GM12878 (cell line): ENCODE data around the gene DISC1. TPM values are rescaled to one million over a fixed set of nuclear protein-coding genes. Genes with fewer than 3 reads are reported as not detected.

Source experiments
- ATAC-seq: fragments of 200-7000 bp; cut with Tn5 transposase; 3 replicates; pipeline ENCODE4 v1.9.1; 2020; ENCODE audit warnings: mild to moderate bottlenecking, moderate library complexity
- BruUV-seq: library from RNA; stranded (reverse); fragments of 400-500 nt; replicated peaks from 2 replicates; lab custom pipeline; 2021; lab: Mats Ljungman, UMichigan
- CTCF ChIA-PET: fragments of 300-600 bp; sonication (Branson Sonifier 250); formaldehyde crosslinking; extraction: SDS; loops from one replicate; lab custom pipeline; 2021; ENCODE audit warnings: inconsistent platforms; lab: Yijun Ruan, JAX
- POLR2A ChIA-PET: fragments of 350-600 bp; formaldehyde crosslinking; extraction: SDS; loops from one replicate; lab custom pipeline; 2021; ENCODE audit warnings: inconsistent platforms; lab: Charles Lee
- RAD21 ChIA-PET: fragments of 300-600 bp; sonication (Branson Sonifier 250); formaldehyde crosslinking; loops from one replicate; lab custom pipeline; 2023; ENCODE audit warnings: antibody characterized with exemption; ENCODE audit not compliant: unreplicated experiment; lab: Charles Lee
- SMC1A ChIA-PET: fragments of 300-600 bp; sonication (Branson Sonifier 250); formaldehyde crosslinking; loops from one replicate; lab custom pipeline; 2023; ENCODE audit not compliant: unreplicated experiment, uncharacterized antibody; lab: Charles Lee
- DNase-seq: peaks from one replicate; pipeline ENCODE4 v3.0.0-alpha.2; 2011; ENCODE audit warnings: low read depth, low spot score
- FAIRE-seq: peaks from 3 replicates; lab custom pipeline; 2011; peaks lifted over from hg19 to GRCh38; lab: Jason Lieb, UNC
- H2AFZ ChIP-seq: 2 replicates; pipeline ENCODE4 v1.6.0; 2011; ENCODE audit warnings: low read depth, low read length, control low read depth; ENCODE audit not compliant: control insufficient read depth
- H3K27ac ChIP-seq: 2 replicates; pipeline ENCODE4 v1.5.1; 2011; ENCODE audit warnings: control low read depth; ENCODE audit not compliant: control insufficient read depth, insufficient read depth
- H3K27me3 ChIP-seq, 2 experiments: replicated peaks in 1 of 2; 2 replicates each; pipeline versions ENCODE4 v1.6.0 to v1.6.1; 2011; ENCODE audit warnings: low read length in 1 of 2; ENCODE audit not compliant: control insufficient read depth in 2 of 2, insufficient read depth in 2 of 2
- H3K36me3 ChIP-seq, 2 experiments: 2 replicates each; pipeline ENCODE4 v1.5.1; 2011; ENCODE audit warnings: low read length in 1 of 2; ENCODE audit not compliant: control insufficient read depth in 2 of 2, insufficient read depth in 2 of 2
- H3K4me1 ChIP-seq: 2 replicates; pipeline ENCODE4 v1.6.1; 2011; ENCODE audit warnings: mild to moderate bottlenecking, low read length, moderate library complexity, mixed read lengths; ENCODE audit not compliant: control insufficient read depth, insufficient read depth
- H3K4me2 ChIP-seq: 2 replicates; pipeline ENCODE4 v1.6.0; 2011; ENCODE audit warnings: control low read depth; ENCODE audit not compliant: control insufficient read depth, insufficient read depth
- H3K4me3 ChIP-seq: fragments of 200-600 bp; sonication (generic); 2 replicates; pipeline ENCODE4 v1.5.1; 2016
- H3K79me2 ChIP-seq: 2 replicates; pipeline ENCODE4 v1.6.0; 2011; ENCODE audit warnings: low read length; ENCODE audit not compliant: control insufficient read depth, insufficient read depth
- H3K9ac ChIP-seq: 2 replicates; pipeline ENCODE4 v1.8.0; 2011; ENCODE audit warnings: low read length, control low read depth, mixed read lengths; ENCODE audit not compliant: control insufficient read depth, insufficient read depth
- H3K9me3 ChIP-seq: replicated peaks from 3 replicates; pipeline ENCODE4 v1.5.1; 2011; ENCODE audit warnings: mild to moderate bottlenecking, low read length; ENCODE audit not compliant: control insufficient read depth, insufficient read depth
- H4K20me1 ChIP-seq: 2 replicates; pipeline ENCODE4 v1.6.0; 2011; ENCODE audit not compliant: control insufficient read depth, insufficient read depth
- BACH1 ChIP-seq: fragments of 450-650 bp; IDR thresholded peaks from 2 replicates; pipeline ENCODE4 v1.6.1; 2017; ENCODE audit warnings: mild to moderate bottlenecking, borderline replicate concordance
- BCL11A ChIP-seq: IDR thresholded peaks from 2 replicates; pipeline ENCODE4 v1.6.1; 2011; ENCODE audit warnings: low read depth, low read length
- CHD2 ChIP-seq: IDR thresholded peaks from 2 replicates; pipeline ENCODE4 v1.6.1; 2011; ENCODE audit warnings: low read depth, low read length, improper control_type of control experiment, borderline replicate concordance
- CREM ChIP-seq: IDR thresholded peaks from 2 replicates; pipeline ENCODE4 v1.6.1; 2014; ENCODE audit warnings: antibody characterized with exemption, low read depth
- FOXM1 ChIP-seq: IDR thresholded peaks from 2 replicates; pipeline ENCODE4 v1.6.1; 2012; ENCODE audit warnings: low read depth, mild to moderate bottlenecking, inconsistent platforms, low read length, moderate library complexity
- IKZF2 ChIP-seq, 2 experiments: fragments of 450-650 bp; IDR thresholded peaks; 2 replicates each; pipeline ENCODE4 v1.6.1; 2017; ENCODE audit warnings: mild to moderate bottlenecking in 2 of 2, moderate library complexity in 2 of 2
- KLF5 ChIP-seq: fragments of 450-650 bp; IDR thresholded peaks from 2 replicates; pipeline ENCODE4 v1.6.1; 2014; ENCODE audit warnings: mild to moderate bottlenecking; ENCODE audit not compliant: partially characterized antibody
- LARP7 ChIP-seq: fragments of 450-650 bp; IDR thresholded peaks from 2 replicates; pipeline ENCODE4 v1.6.1; 2017; ENCODE audit warnings: mild to moderate bottlenecking
- MTA2 ChIP-seq: fragments of 450-650 bp; IDR thresholded peaks from 2 replicates; pipeline ENCODE4 v1.6.1; 2016; ENCODE audit warnings: low read depth, mild to moderate bottlenecking, moderate library complexity
- RAD51 ChIP-seq: fragments of 450-650 bp; IDR thresholded peaks from 2 replicates; pipeline ENCODE4 v1.6.1; 2016; ENCODE audit warnings: moderate library complexity, mild to moderate bottlenecking, inconsistent platforms
- RCOR1 ChIP-seq: conservative IDR thresholded peaks from 2 replicates; pipeline ENCODE4 v1.6.1; 2012; ENCODE audit warnings: low read depth, low read length, improper control_type of control experiment
- RELA ChIP-seq: fragments of 450-650 bp; IDR thresholded peaks from 2 replicates; pipeline ENCODE4 v1.8.0; 2014; ENCODE audit warnings: borderline replicate concordance; ENCODE audit not compliant: partially characterized antibody
- SRF ChIP-seq, 2 experiments: IDR thresholded peaks; 2 replicates each; pipeline ENCODE4 v1.6.1; 2011; ENCODE audit warnings: low read depth in 2 of 2, low read length in 2 of 2, mild to moderate bottlenecking in 1 of 2, moderate library complexity in 1 of 2
- STAT3 ChIP-seq: IDR thresholded peaks from 2 replicates; pipeline ENCODE4 v1.6.1; 2011; ENCODE audit warnings: low read depth, low read length, improper control_type of control experiment
- TAF1 ChIP-seq: IDR thresholded peaks from 2 replicates; pipeline ENCODE4 v1.6.1; 2011; ENCODE audit warnings: mild to moderate bottlenecking, low read depth, low read length, borderline replicate concordance
- TARDBP ChIP-seq: IDR thresholded peaks from 2 replicates; pipeline ENCODE4 v1.6.1; 2016; ENCODE audit warnings: borderline replicate concordance
- ZNF622 ChIP-seq: fragments of 450-650 bp; IDR thresholded peaks from 2 replicates; pipeline ENCODE4 v1.6.1; 2017; ENCODE audit warnings: mild to moderate bottlenecking, inconsistent platforms
- ZZZ3 ChIP-seq: IDR thresholded peaks from 2 replicates; pipeline ENCODE4 v1.6.1; 2011; ENCODE audit warnings: low read depth; ENCODE audit not compliant: control insufficient read depth, insufficient read length
- WGBS: methylation state at CpG from one replicate; pipeline ENCODE4 v1.1.6; 2016; ENCODE audit warnings: low lambda C conversion rate; ENCODE audit not compliant: insufficient replicate concordance, insufficient coverage; ENCODE audit errors: missing lambda C conversion rate; 5-methylcytosine and 5-hydroxymethylcytosine counted together
- in situ Hi-C: fragments of 300-500 bp; cut with MboI; formaldehyde crosslinking; loops from 9 replicates; pipeline ENCODE4 v1.14.3; 2018; ENCODE audit warnings: mixed read lengths
- intact Hi-C: fragments of 100-400 bp; cut with micrococcal nuclease; formaldehyde crosslinking; loops from one replicate; pipeline ENCODE4 v1.14.2; 2022; ENCODE audit not compliant: unreplicated experiment
- polyA plus RNA-seq, 11 experiments: library from polyadenylated mRNA; depleted of rRNA in 4 of 11; unstranded in 6 of 11; stranded (reverse) in 5 of 11; fragments of >200 nt; fragmentation: Nextera tagmentation in 4 of 11; fragmentation: Illumina TruSeq in 1 of 11; extraction: Ambion mirVana in 4 of 11; extraction: Trizol in 1 of 11; gene quantifications; 1 replicate in 1 of 11; 2 replicates in 10 of 11; pipeline versions ENCODE4 v1.2.1 to v1.2.3, GENCODE V29; 2011 to 2016; ENCODE audit warnings: inconsistent platforms in 2 of 11, missing spikeins in 2 of 11, low read depth in 1 of 11
- total RNA-seq, 4 experiments: library from RNA; depleted of rRNA in 3 of 4; stranded (reverse); fragments of >200 nt in 3 of 4; fragmentation: Illumina TruSeq in 1 of 4; extraction: Trizol in 1 of 4; gene quantifications; 2 replicates each; pipeline versions ENCODE4 v1.2.1 to v1.2.3, GENCODE V29; 2013 to 2021
- TF ChIP-seq, protein P1 (sequence below): fragments of 450-650 bp; IDR thresholded peaks from 2 replicates; pipeline ENCODE4 v1.6.1; 2018; ENCODE audit warnings: borderline replicate concordance, mild to moderate bottlenecking; ENCODE audit not compliant: partially characterized antibody
- TF ChIP-seq, protein P2 (sequence below): fragments of 450-650 bp; IDR thresholded peaks from 2 replicates; pipeline ENCODE4 v1.6.1; 2017; ENCODE audit warnings: borderline replicate concordance

DISC1 gene
- total and polyA plus RNA-seq, 10 of the 15 experiments (the other 5 are each of a cell fraction or from before 2014, with no cell fraction given), result 0.05 to 0.72 (median 0.19) TPM; not detected in 1

DNA sequence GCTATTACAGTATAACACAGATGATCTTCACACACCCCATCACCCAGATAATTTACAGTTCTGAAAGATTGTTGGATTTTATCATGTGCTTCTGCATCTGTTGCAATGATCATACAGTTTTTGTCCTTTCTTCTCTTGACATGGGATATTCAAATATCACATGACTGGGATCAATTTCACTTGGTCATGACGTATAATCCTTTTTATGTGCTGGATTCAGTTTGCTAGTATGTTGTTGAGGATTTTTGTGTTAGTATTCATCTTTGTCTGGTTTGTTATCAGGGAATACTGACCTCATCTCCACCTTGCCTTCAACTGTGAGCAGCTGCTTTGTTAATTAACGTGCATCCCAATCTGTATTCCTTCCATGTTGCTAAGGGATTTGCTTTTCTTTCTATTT, 44.7 kb upstream of the DISC1 start:
- ChIA-PET POLR2A (no interaction called here), RAD21 (no interaction called here), SMC1A (no interaction called here), CTCF (interaction anchor here (1.3 to 1.8 kb wide), 3 partner anchors 24 to 225 kb away, joined by 3 to 6 read pairs (median 4); no protein-coding TSS in a partner anchor)
- FAIRE-seq (no peak), ATAC-seq (no peak), DNase-seq (no peak)
- in situ Hi-C loops, result no loop called here
- H3K4me2 ChIP-seq, result no peak overlapping the region
- H3K9me3 ChIP-seq, result no peaks in the 10 kb centered on the region
- no peaks in the 10 kb centered on the region for H3K27me3 ChIP-seq
- no TSS peak for BruUV-seq
- no peak overlapping the region for H3K9ac ChIP-seq
- H4K20me1 ChIP-seq, result no peaks in the 10 kb centered on the region
- no peak for TF ChIP-seq SRF (IDR thresholded peaks at IDR 0.05; ENCODE audit: low read depth in 2 of 2, low read length in 2 of 2)
- TF ChIP-seq MTA2, result no peak
- TF ChIP-seq RAD51, result no peak
- no peak for TF ChIP-seq RELA
- TF ChIP-seq BCL11A, result no peak
- TF ChIP-seq CHD2, result no peak
- no peak for TF ChIP-seq IKZF2 (IDR thresholded peaks at IDR 0.05)
- TF ChIP-seq ZZZ3, result no peak
- TF ChIP-seq TAF1, result no peak
- TF ChIP-seq ZNF622, result no peak
- no peak for TF ChIP-seq STAT3
- TF ChIP-seq FOXM1, result no peak
- TF ChIP-seq, protein P1, sequence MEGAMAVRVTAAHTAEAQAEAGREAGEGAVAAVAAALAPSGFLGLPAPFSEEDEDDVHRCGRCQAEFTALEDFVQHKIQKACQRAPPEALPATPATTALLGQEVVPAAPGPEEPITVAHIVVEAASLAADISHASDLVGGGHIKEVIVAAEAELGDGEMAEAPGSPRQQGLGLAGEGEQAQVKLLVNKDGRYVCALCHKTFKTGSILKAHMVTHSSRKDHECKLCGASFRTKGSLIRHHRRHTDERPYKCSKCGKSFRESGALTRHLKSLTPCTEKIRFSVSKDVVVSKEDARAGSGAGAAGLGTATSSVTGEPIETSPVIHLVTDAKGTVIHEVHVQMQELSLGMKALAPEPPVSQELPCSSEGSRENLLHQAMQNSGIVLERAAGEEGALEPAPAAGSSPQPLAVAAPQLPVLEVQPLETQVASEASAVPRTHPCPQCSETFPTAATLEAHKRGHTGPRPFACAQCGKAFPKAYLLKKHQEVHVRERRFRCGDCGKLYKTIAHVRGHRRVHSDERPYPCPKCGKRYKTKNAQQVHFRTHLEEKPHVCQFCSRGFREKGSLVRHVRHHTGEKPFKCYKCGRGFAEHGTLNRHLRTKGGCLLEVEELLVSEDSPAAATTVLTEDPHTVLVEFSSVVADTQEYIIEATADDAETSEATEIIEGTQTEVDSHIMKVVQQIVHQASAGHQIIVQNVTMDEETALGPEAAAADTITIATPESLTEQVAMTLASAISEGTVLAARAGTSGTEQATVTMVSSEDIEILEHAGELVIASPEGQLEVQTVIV, result no peak
- no peak for TF ChIP-seq LARP7
- TF ChIP-seq BACH1, result no peak
- TF ChIP-seq KLF5, result no peak
- no peak for TF ChIP-seq TARDBP
- no peak for TF ChIP-seq RCOR1
- no peak for TF ChIP-seq CREM
- TF ChIP-seq, protein P2, sequence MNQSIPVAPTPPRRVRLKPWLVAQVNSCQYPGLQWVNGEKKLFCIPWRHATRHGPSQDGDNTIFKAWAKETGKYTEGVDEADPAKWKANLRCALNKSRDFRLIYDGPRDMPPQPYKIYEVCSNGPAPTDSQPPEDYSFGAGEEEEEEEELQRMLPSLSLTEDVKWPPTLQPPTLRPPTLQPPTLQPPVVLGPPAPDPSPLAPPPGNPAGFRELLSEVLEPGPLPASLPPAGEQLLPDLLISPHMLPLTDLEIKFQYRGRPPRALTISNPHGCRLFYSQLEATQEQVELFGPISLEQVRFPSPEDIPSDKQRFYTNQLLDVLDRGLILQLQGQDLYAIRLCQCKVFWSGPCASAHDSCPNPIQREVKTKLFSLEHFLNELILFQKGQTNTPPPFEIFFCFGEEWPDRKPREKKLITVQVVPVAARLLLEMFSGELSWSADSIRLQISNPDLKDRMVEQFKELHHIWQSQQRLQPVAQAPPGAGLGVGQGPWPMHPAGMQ, result no peak
- no peaks in the 10 kb centered on the region for H3K36me3 ChIP-seq
- H3K27ac ChIP-seq, result no peak overlapping the region
- intact Hi-C loops, result no loop called here
- no peak overlapping the region for H2AFZ ChIP-seq
- H3K79me2 ChIP-seq, result no peaks in the 10 kb centered on the region
- H3K4me3 ChIP-seq, result no peak overlapping the region
- WGBS, result 42% methylated on average over 2 of the region's 2 CpGs
- no peaks in the 10 kb centered on the region for H3K4me1 ChIP-seq
